Panc1 (cell line): ENCODE measurements around the gene MED13L. TPM values are rescaled to one million over a fixed set of nuclear protein-coding genes. Genes with fewer than 3 reads are reported as not detected.
A peak's percentile ranks its signal among the peaks of the same experiment; 100 is the strongest.

Experiments used
- ATAC-seq: fragments of 200-7000 bp; cut with Tn5 transposase; 2 replicates; pipeline ENCODE4 v1.9.1; 2020; ENCODE audit warnings: mild to moderate bottlenecking, moderate library complexity
- BruUV-seq: library from RNA; stranded (reverse); fragments of 400-500 nt; replicated peaks from 2 replicates; lab custom pipeline; 2021; lab: Mats Ljungman, UMichigan
- CTCF ChIA-PET: fragments of 300-600 bp; sonication (Branson Sonifier 250); formaldehyde crosslinking; loops from one replicate; lab custom pipeline; 2022; ENCODE audit warnings: antibody characterized with exemption; lab: Charles Lee
- POLR2A ChIA-PET: fragments of 300-600 bp; sonication (Branson Sonifier 250); formaldehyde crosslinking; loops from one replicate; lab custom pipeline; 2022; ENCODE audit warnings: antibody characterized with exemption; lab: Charles Lee
- DNase-seq: peaks from one replicate; pipeline ENCODE4 v3.0.0-alpha.2; 2010; ENCODE audit warnings: low read depth, low spot score
- H3K27ac ChIP-seq: 2 replicates; pipeline ENCODE4 v1.5.1; 2011; ENCODE audit warnings: mild to moderate bottlenecking, low read length, inconsistent platforms
- H3K27me3 ChIP-seq: fragments of 200-500 bp; sonication (Bioruptor generic); 2 replicates; pipeline ENCODE4 v1.6.0; 2014; ENCODE audit warnings: low read length, inconsistent platforms; ENCODE audit not compliant: control insufficient read depth, insufficient read depth
- H3K36me3 ChIP-seq: fragments of 200-500 bp; sonication (Bioruptor generic); 2 replicates; pipeline ENCODE4 v1.5.1; 2014; ENCODE audit warnings: inconsistent platforms, mild to moderate bottlenecking, low read length, moderate library complexity; ENCODE audit not compliant: control insufficient read depth, insufficient read depth
- H3K4me1 ChIP-seq: 2 replicates; pipeline ENCODE4 v1.5.1; 2011; ENCODE audit warnings: inconsistent platforms, mild to moderate bottlenecking, low read length, moderate library complexity; ENCODE audit not compliant: control insufficient read depth, insufficient read depth
- H3K4me3 ChIP-seq, 2 experiments: 2 replicates each; pipeline ENCODE4 v1.5.1; 2011 to 2012; ENCODE audit warnings: low read depth in 2 of 2, low read length in 2 of 2, mild to moderate bottlenecking in 2 of 2, inconsistent platforms in 1 of 2, moderate library complexity in 1 of 2
- H3K9me3 ChIP-seq: fragments of 200-500 bp; sonication (Bioruptor generic); 2 replicates; pipeline ENCODE4 v1.5.1; 2014; ENCODE audit warnings: low read depth, mild to moderate bottlenecking, inconsistent platforms, low read length, moderate library complexity; ENCODE audit not compliant: control insufficient read depth, insufficient read depth
- POLR2AphosphoS5 ChIP-seq: IDR thresholded peaks from 2 replicates; pipeline ENCODE4 v1.6.1; 2012; ENCODE audit warnings: mild to moderate bottlenecking, low read depth, low read length, moderate library complexity
- TCF7L2 ChIP-seq: IDR thresholded peaks from 2 replicates; pipeline ENCODE4 v1.6.1; 2011; ENCODE audit warnings: mild to moderate bottlenecking, low read depth, low read length, inconsistent platforms
- in situ Hi-C: cut with HindIII; loops from 2 replicates; pipeline ENCODE4 v1.10.0; 2016; ENCODE audit warnings: low sequenced_read_pairs, low pct_unique_long_range_greater_than_20kb
- intact Hi-C: fragments of 100-400 bp; cut with micrococcal nuclease; formaldehyde crosslinking; loops from one replicate; pipeline ENCODE4 v1.10.0; 2022; ENCODE audit not compliant: unreplicated experiment
- total RNA-seq: library from RNA; stranded (reverse); gene quantifications from one replicate; pipeline ENCODE4 v1.2.1, GENCODE V29; 2021; ENCODE audit not compliant: unreplicated experiment
- TF ChIP-seq, protein P1 (sequence below): fragments of 450-650 bp; IDR thresholded peaks from 2 replicates; pipeline ENCODE4 v1.5.1; 2017; ENCODE audit warnings: mild to moderate bottlenecking
- TF ChIP-seq, protein P2 (sequence below), 2 experiments: IDR thresholded peaks; 2 replicates each; pipeline ENCODE4 v1.6.1; 2011 to 2012; ENCODE audit warnings: low read depth in 2 of 2, control low read depth in 1 of 2, low read length in 1 of 2, mild to moderate bottlenecking in 1 of 2, moderate library complexity in 1 of 2; ENCODE audit not compliant: insufficient read depth in 1 of 2

MED13L gene
- total RNA-seq, 1 experiment from 2014 or later: 170 TPM

DNA sequence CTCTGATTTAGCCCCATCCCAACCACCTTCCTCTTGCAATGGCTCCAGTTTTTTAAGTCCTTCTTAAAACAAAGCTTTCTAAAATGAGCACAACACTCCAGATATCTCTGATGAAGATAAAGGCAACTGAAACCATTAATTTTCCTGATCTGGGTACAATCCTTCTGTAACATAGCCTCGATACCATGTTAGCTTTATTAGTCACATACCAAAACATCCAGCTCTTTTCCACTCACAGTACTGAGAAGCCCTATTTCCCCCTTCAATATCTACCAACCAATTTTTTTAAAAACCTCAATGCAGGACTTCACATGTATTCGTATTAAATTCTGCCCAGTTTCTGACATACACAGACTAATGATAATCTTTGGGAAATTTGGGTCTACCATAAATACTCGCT lies 105.9 kb downstream of the MED13L start:
- Histone ChIP-seq H3K4me1 (peaks cover 48% of the 10 kb centered on the region), H3K27me3 (no peaks in the 10 kb centered on the region), H3K4me3 (no peak overlapping the region), H3K36me3 (no peaks in the 10 kb centered on the region), H3K27ac (0 out of 2 replicates have a peak overlapping the region, but pooled peaks have one; percentile 15), H3K9me3 (no peaks in the 10 kb centered on the region)
- ChIA-PET CTCF (no interaction called here), POLR2A (interaction anchor here (0.5 kb wide), 1 partner anchor 312 kb away, joined by 4 read pairs; no protein-coding TSS in a partner anchor)
- intact Hi-C loops (no loop called here), in situ Hi-C loops (no loop called here)
- peak; percentile 52; the same call in 1 of the 2 replicates for ATAC-seq
- DNase-seq: no peak
- TF ChIP-seq POLR2AphosphoS5: no peak
- no TSS peak for BruUV-seq

DNA sequence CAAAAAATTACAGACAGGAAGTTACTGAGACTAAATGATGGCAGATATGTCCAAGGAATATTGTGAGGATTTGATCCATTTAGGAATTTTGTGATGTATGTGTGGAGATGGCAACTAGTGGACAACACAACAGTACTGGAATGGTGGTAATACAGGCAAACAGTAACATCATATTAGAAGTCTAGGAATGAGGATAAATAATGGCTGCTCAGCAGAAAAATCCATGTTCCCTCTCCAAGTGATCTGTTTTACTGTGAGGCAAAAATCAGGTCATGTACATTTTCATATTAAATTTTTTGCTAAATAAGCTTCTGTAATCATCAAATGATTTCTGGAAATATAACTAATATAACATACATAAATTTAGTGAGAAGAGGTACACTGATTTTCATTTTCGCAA lies 108.4 kb downstream of the MED13L start:
- POLR2A ChIA-PET: interaction anchor here (0.6 kb wide), 1 partner anchor 24 kb away, joined by 4 read pairs; no protein-coding TSS in a partner anchor
- no peak overlapping the region for H3K4me3 ChIP-seq
- ATAC-seq (no peak), DNase-seq (no peak)
- TF ChIP-seq TCF7L2 (no peak), POLR2AphosphoS5 (no peak)
- H3K4me1 ChIP-seq: peaks cover 64% of the 10 kb centered on the region
- no TSS peak for BruUV-seq
- H3K27me3 ChIP-seq: no peaks in the 10 kb centered on the region
- H3K9me3 ChIP-seq: no peaks in the 10 kb centered on the region
- in situ Hi-C loops (no loop called here), intact Hi-C loops (no loop called here)
- H3K36me3 ChIP-seq: no peaks in the 10 kb centered on the region; the same call in 1 of the 2 replicates
- 0 out of 2 replicates have a peak overlapping the region, but pooled peaks have one; percentile 20 for H3K27ac ChIP-seq
- CTCF ChIA-PET: no interaction called here

DNA sequence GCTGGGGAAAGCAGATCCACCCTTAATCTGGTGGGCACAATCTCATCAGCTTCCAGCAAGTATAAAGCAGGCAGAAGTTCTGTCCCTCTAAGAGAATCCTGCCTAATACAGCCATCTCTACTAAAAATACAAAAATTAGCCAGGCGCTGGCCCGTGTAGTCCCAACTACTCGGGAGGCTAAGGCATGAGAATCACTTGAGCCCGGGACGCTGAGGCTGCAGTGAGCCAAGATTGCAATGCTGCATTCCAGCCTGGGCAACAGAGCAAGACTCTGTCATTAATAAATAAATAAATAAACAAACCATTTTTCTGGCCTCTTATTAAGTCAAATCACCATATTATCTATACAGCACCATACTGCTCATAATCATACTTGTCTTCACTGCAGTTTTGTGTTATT lies 111.2 kb downstream of the MED13L start:
- ChIA-PET POLR2A (no interaction called here), CTCF (no interaction called here)
- no peaks in the 10 kb centered on the region for H3K27me3 ChIP-seq
- no peak overlapping the region for H3K27ac ChIP-seq
- H3K4me1 ChIP-seq: peaks cover 64% of the 10 kb centered on the region
- TF ChIP-seq, protein P1, sequence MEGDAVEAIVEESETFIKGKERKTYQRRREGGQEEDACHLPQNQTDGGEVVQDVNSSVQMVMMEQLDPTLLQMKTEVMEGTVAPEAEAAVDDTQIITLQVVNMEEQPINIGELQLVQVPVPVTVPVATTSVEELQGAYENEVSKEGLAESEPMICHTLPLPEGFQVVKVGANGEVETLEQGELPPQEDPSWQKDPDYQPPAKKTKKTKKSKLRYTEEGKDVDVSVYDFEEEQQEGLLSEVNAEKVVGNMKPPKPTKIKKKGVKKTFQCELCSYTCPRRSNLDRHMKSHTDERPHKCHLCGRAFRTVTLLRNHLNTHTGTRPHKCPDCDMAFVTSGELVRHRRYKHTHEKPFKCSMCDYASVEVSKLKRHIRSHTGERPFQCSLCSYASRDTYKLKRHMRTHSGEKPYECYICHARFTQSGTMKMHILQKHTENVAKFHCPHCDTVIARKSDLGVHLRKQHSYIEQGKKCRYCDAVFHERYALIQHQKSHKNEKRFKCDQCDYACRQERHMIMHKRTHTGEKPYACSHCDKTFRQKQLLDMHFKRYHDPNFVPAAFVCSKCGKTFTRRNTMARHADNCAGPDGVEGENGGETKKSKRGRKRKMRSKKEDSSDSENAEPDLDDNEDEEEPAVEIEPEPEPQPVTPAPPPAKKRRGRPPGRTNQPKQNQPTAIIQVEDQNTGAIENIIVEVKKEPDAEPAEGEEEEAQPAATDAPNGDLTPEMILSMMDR: no peak
- TF ChIP-seq, protein P2, sequence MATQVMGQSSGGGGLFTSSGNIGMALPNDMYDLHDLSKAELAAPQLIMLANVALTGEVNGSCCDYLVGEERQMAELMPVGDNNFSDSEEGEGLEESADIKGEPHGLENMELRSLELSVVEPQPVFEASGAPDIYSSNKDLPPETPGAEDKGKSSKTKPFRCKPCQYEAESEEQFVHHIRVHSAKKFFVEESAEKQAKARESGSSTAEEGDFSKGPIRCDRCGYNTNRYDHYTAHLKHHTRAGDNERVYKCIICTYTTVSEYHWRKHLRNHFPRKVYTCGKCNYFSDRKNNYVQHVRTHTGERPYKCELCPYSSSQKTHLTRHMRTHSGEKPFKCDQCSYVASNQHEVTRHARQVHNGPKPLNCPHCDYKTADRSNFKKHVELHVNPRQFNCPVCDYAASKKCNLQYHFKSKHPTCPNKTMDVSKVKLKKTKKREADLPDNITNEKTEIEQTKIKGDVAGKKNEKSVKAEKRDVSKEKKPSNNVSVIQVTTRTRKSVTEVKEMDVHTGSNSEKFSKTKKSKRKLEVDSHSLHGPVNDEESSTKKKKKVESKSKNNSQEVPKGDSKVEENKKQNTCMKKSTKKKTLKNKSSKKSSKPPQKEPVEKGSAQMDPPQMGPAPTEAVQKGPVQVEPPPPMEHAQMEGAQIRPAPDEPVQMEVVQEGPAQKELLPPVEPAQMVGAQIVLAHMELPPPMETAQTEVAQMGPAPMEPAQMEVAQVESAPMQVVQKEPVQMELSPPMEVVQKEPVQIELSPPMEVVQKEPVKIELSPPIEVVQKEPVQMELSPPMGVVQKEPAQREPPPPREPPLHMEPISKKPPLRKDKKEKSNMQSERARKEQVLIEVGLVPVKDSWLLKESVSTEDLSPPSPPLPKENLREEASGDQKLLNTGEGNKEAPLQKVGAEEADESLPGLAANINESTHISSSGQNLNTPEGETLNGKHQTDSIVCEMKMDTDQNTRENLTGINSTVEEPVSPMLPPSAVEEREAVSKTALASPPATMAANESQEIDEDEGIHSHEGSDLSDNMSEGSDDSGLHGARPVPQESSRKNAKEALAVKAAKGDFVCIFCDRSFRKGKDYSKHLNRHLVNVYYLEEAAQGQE (IDR thresholded peaks at IDR 0.05; ENCODE audit: insufficient read depth in 1 of 2, low read depth in 2 of 2, low read length in 1 of 2): no peak
- ATAC-seq (no peak), DNase-seq (no peak)
- BruUV-seq: no TSS peak
- H3K36me3 ChIP-seq: no peaks in the 10 kb centered on the region; the same call in 1 of the 2 replicates
- no peaks in the 10 kb centered on the region for H3K9me3 ChIP-seq
- in situ Hi-C loops: no loop called here
- intact Hi-C loops: no loop called here
- H3K4me3 ChIP-seq: no peak overlapping the region
